ENCODE measurements around the gene DENND2C.
"Not testable (repeated sequence)": the region's sequence is repeated elsewhere in the genome, so short reads cannot be mapped to it uniquely, and the experiment has no call there.

DENND2C gene

GRCh38 chr1:114595602-114596001 is 74.2 kb downstream of the DENND2C start:
- no peak for DNase-seq

DNA sequence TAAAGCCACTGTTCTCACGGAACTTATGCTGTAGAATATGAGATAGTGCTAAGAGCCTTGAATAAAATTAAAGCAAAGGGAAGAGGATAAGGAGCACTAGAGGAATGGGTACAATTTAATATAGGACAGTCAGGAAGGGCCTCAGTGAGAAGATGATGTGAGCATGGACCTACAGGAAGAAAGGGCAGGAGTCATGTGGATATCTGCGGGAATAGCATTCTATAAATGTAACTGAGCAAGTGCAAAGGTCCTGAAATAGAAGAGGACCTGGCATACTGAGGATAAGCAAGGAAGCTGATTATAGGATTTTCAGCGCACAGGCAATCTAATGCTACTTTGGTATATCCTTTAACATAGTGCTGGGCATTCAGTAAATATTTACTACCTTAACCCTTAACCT is 75.8 kb downstream of the DENND2C start:
- no peak for DNase-seq

GRCh38 chr1:114589122-114589521 is 80.7 kb downstream of the DENND2C start:
- DNase-seq = no peak

DNA sequence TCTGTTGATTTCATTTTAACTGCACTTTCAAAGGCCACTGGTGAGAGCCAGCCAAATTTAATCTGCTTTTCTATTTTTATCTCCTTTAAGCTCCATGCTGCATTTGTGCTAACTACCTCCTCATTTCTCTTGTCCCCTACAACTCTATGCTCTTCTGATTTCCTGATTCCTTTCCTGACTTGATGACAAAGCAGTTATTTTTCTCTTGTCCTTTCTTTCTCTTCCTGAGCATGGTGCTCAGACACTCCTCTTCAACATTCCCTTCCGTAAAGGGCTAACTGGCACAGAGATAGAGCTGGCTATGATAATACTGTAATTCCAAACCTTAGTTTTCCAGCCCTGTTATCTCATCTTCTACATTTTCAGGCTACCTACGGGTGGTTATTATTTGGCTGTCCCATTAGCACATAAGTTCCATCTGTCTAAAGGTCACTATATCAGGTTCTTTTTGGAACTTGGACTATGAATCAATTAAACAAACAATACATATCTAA is 81.6 kb downstream of the DENND2C start:
- no peak for DNase-seq

DNA sequence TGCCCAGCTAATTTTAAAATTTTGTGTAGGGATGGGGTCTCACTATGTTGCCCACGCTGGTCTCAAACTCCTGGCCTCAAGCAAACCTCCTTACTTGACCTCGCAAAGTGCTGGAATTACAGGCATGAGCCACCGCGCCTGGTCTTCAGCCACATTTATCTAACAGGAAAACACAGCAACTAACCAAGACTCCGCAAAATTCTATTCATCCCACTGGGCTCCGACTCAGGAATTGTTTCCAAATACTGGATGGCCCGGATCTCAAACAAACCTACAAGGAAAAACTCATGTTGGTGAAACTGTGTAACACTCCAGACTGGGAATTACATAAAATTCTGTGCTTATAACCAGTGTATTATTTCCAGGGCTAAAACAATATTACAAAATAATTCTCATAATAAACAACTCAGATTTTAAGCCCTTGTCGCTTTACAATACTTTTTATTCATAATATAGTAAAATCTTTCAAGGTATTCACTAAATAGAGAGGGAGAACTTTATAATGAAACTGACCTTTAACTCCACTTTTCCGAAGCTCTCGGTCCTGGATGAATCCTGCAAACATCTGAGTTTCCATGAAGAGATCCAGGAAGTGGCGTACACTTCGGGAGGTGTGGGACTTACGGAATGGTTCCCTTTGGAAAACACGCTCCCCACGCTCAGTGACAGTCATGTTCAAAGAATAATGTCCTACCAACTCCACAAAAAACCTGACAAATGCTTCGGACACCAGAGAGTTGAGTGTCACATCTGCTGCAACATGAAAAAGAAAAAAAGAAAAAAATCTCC is 82.5 kb downstream of the DENND2C start:
- DNase-seq = no peak

GRCh38 chr1:114586513-114587047 is 83.3 kb downstream of the DENND2C start:
- no peak for DNase-seq

DNA sequence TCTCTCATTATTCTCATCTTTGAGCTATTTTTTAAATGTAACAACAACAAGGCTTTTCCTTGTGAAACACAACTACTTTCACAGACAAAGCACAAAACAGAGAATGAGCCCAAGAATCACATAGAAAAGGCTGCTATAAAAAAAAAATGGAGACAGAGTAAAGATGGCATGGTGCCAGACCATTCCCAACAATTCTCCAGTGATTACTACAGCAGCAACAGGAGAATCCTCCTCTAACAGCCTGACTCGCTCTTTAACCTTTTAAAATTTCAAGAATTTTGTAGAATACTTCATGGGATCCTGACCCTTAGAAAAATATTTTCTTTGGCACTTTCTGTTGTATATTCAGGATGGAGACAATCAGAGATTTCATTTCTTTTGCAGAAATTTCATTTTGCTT is 84.6 kb downstream of the DENND2C start:
- no peak for DNase-seq

GRCh38 chr1:114581335-114582287 is 88.2 kb downstream of the DENND2C start, which contains the start of gene BCAS2:
TSS of gene BCAS2 (minus strand) at chr1:114581615. CDS start at chr1:114581591, 24 bp downstream.
- peak; percentile 96 for DNase-seq

DNA sequence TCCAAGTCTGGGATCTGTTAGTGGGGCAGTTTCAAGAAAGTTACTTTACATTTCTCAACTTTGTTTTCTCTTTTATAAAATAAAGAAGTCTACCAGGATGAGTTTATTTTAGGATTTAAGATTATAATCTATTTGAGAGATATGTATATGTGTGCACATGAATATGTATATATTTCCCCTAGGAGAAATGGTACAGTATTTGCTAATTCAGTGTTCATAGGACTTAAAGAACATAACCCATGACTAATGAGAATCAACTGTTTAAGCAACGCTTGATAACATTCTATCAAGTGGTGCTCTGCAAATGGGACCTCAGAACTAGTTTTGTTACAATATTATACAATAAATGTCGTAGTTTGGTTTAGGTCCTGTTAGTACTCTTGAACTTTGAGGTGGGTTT is 95.5 kb downstream of the DENND2C start:
- no peak for DNase-seq

- DNase-seq = no peak
Observed at GRCh38 chr1:114564141-114564540, 105.7 kb downstream of the DENND2C start.

DNA sequence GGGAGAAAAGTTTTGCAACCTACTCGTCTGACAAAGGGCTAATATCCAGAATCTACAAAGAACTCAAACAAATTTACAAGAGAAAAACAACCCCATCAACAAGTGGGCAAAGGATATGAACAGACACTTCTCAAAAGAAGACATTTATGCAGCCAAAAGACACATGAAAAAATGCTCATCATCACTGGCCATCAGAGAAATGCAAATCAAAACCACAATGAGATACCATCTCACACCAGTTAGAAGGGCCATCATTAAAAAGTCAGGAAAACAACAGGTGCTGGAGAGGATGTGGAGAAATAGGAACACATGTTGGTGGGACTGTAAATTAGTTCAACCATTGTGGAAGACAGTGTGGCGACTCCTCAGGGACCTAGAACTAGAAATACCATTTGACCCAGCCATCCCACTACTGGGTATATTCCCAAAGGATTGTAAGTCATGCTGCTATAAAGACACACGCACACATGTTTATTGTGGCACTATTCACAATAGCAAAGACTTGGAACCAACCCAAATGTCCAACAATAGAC is 106.8 kb downstream of the DENND2C start:
- DNase-seq = not testable (repeated sequence)

DNA sequence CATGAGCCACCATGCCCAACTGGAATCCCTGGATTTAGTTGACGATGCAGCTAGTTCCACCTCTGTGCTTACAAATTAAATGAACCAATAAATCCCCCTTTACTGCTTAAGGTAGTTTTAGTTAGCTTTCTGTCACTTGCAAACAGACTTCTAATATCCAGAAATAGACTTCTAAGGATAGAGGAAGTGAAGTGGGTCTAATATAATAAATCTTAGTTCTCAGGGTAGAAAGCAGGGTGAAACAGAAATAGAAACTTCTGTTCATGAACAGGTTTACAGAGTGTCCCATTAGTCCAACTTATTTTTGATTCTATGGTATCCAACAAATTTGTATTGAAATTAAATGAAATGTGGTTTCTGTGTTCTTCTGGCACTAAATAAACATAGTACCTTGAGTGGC is 108.5 kb downstream of the DENND2C start:
- DNase-seq = no peak

DNA sequence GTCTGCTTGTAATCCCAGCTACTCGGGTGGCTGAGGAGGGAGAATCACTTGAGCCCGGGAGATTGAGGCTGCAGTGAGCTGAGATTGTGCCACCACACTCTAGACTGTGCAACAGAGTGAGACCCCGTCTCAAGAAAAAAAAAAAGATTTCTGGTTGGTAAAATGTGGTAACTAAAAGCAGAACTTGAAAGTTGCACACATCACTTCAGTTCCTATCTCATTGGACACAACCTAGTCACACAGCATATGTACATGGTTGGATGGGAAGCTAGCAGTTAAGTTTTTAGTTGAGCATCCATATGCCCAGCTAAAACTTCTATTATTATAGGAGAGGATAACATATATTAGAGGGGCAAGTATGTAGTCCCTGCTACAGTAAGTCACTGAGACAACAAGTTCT is 110.5 kb downstream of the DENND2C start:
- DNase-seq = no peak

DNA sequence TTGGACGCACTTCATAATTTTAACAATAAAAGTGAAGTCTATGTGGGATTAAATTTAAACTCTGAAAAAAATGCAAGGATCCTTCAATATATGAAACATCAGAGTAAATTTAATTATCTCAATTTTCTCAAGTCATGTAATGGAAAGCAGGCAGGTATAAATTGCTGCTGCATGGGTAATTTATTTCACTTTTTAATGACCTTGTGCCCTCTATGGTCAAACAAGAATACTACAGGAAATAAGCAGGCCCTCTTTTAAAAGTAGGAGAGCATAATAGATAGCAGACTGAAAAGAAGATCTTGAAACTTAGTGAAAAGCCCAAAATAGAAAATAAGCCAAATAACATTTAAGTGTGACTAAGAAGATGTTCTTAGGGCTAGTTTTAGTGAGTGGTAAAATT is 111.3 kb downstream of the DENND2C start:
- DNase-seq = no peak

GRCh38 chr1:114554577-114554976 is 115.3 kb downstream of the DENND2C start:
- no peak for DNase-seq

DNA sequence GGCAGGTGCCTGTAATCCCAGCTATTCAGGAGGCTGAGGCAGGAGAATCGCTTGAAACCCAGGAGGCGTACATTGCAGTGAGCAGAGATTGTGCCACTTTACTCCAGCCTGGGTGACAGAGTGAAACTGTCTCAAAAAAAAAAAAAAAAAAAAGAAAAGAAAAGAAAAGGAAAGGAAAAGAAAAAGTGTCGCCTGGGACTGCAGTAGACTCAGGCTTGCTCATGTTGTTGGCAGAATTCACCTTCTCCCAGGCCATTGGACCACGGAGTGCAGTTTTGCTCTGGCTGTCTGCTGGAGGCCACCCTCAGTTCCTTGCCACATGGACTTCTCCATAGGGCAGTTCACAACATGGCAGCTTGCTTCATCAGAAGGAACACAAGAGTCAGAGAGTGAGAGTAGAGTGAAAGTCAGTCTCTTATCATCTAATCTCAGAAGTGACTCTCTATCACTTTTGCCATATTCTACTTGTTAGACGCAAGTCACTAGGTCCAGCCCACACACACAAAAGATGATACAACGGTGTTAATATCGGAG is 117.7 kb downstream of the DENND2C start:
- DNase-seq = no peak

- DNase-seq = no peak
Observed at GRCh38 chr1:114551400-114551799, 118.4 kb downstream of the DENND2C start.

DNA sequence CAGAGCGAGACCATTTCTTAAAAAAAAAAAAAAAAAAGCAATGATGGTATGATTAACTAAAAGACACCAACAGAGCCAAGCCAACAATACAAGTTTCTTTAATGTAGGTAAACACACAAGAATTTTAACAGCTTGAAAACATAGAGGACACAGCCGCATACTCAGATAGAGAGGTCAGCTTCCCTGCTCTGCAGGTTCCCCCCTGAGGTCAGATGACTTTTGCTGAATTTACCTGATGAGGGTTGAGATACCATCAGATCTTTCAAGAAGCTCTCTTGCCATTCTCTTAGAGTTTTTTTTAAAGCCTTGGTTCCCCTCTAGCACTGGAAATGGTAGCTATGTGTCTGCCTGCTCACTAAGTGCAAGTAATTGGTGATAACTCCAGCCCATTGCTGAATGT is 119.5 kb downstream of the DENND2C start:
- DNase-seq = no peak

- DNase-seq = no peak
Observed at GRCh38 chr1:114549137-114549536, 120.7 kb downstream of the DENND2C start.

DNA sequence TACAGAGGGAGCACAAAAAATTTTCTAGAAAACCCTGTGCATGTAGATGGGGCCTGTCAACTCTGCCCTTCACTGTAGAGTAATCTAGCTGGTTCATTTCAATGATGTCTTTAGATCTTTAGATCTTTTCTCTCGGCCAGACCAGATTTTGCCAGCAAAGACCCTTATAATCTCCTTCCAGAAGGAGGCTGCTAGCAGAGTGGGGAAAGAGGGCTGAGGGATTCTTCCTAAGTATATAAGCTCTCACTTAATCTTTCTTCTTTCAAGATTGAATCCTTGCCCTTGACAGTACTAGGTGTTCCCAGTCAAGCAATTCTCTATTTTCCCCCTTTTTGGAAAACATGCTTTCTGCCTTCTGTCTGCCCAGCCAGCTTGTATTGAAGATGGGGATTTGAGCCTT is 122.8 kb downstream of the DENND2C start:
- DNase-seq = no peak

DNA sequence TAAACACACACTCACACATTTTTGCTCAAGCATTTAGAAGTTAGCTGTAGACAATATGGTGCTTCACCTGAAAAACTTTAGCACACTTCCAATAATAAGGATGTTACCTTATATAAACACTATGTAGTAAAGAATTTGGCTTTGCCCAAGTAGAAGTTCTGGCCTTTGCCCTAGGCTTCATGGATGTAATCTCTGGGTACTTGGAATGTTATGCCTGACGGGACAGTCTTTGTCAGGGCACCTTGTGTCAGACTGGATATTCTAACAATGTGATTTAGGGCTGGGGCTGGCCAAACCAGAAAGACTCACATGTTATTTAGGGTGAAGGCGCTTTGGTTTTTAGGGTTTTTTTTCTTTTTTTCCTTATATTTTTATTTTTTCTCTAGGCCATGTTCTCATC is 124.1 kb downstream of the DENND2C start:
- no peak for DNase-seq

GRCh38 chr1:114545315-114545714 is 124.5 kb downstream of the DENND2C start:
- DNase-seq = no peak

- no peak for DNase-seq
Observed at GRCh38 chr1:114540821-114541220, 129.0 kb downstream of the DENND2C start.
